Fibroblast of lung (primary cell): Measurements from ENCODE around the gene KSR2. TPM values are rescaled to one million over a fixed set of nuclear protein-coding genes. Genes with fewer than 3 reads are reported as not detected.
A peak's percentile ranks its signal among the peaks of the same experiment; 100 is the strongest.

Experiments
- DNase-seq, 2 donors: peaks; one replicate each; pipeline versions ENCODE4 v3.0.0 to v3.0.0-alpha.2; 2010; ENCODE audit warnings: low read depth in 2 of 2
- H2AFZ ChIP-seq: 2 replicates; pipeline ENCODE4 v1.5.1; 2012; ENCODE audit warnings: low read length, control low read depth, inconsistent platforms
- H3K27ac ChIP-seq: 2 replicates; pipeline ENCODE4 v1.5.1; 2011; ENCODE audit warnings: low read length, control low read depth; ENCODE audit not compliant: insufficient read depth
- H3K27me3 ChIP-seq: 2 replicates; pipeline ENCODE4 v1.5.1; 2011; ENCODE audit warnings: mild to moderate bottlenecking, low read length; ENCODE audit not compliant: control insufficient read depth, insufficient read depth
- H3K36me3 ChIP-seq: 2 replicates; pipeline ENCODE4 v1.5.1; 2011; ENCODE audit warnings: low read length; ENCODE audit not compliant: control insufficient read depth, insufficient read depth
- H3K4me1 ChIP-seq: 2 replicates; pipeline ENCODE4 v1.5.1; 2011; ENCODE audit warnings: low read length; ENCODE audit not compliant: control insufficient read depth, insufficient read depth; ENCODE audit errors: extremely low read depth
- H3K4me2 ChIP-seq: 2 replicates; pipeline ENCODE4 v1.5.1; 2011; ENCODE audit warnings: low read length, control low read depth; ENCODE audit not compliant: insufficient read depth; ENCODE audit errors: extremely low read depth
- H3K4me3 ChIP-seq, 4 experiments: fragments of 200-600 bp in 1 of 4; sonication (generic) in 1 of 4; replicated peaks in 1 of 4; 2 replicates each; pipeline ENCODE4 v1.5.1; 2011 to 2016; ENCODE audit warnings: low read length in 4 of 4, low read depth in 3 of 4, mild to moderate bottlenecking in 3 of 4, control low read depth in 2 of 4, inconsistent platforms in 1 of 4, mixed read lengths in 1 of 4; ENCODE audit not compliant: insufficient read depth in 1 of 4; ENCODE audit errors: control extremely low read depth in 1 of 4
- H3K79me2 ChIP-seq: 2 replicates; pipeline ENCODE4 v1.5.1; 2012; ENCODE audit warnings: mild to moderate bottlenecking, low read length, inconsistent platforms; ENCODE audit not compliant: control insufficient read depth, insufficient read depth
- H3K9ac ChIP-seq: 2 replicates; pipeline ENCODE4 v1.5.1; 2011; ENCODE audit warnings: mild to moderate bottlenecking, low read length, control low read depth; ENCODE audit not compliant: insufficient read depth
- H3K9me3 ChIP-seq: 2 replicates; pipeline ENCODE4 v1.5.1; 2012; ENCODE audit warnings: low read depth, low read length; ENCODE audit not compliant: control insufficient read depth, insufficient read depth
- H4K20me1 ChIP-seq: 2 replicates; pipeline ENCODE4 v1.5.1; 2011; ENCODE audit warnings: low read length; ENCODE audit not compliant: control insufficient read depth, insufficient read depth; ENCODE audit errors: extremely low read depth
- CTCF ChIP-seq, 2 donors: IDR thresholded peaks in 1 of 2; conservative IDR thresholded peaks in 1 of 2; 1 replicate in 1 of 2; 2 replicates in 1 of 2; pipeline ENCODE4 v1.5.1; 2011 to 2012; ENCODE audit warnings: low read length in 2 of 2, control low read depth in 1 of 2, inconsistent platforms in 1 of 2, low read depth in 1 of 2, mild to moderate bottlenecking in 1 of 2
- EZH2 ChIP-seq: IDR thresholded peaks from 2 replicates; pipeline ENCODE4 v1.5.1; 2012; ENCODE audit warnings: low read length, control low read depth, mild to moderate bottlenecking; ENCODE audit errors: missing control alignments
- polyA plus RNA-seq, 2 donors: library from polyadenylated mRNA; depleted of rRNA in 1 of 2; stranded (reverse) in 1 of 2; unstranded in 1 of 2; fragments of >200 nt; gene quantifications; 2 replicates each; pipeline ENCODE4 v1.2.1, GENCODE V29; 2011 to 2012; ENCODE audit warnings: missing spikeins in 1 of 2
- total RNA-seq: library from RNA; depleted of rRNA; stranded (reverse); fragments of >200 nt; gene quantifications from 2 replicates; pipeline ENCODE4 v1.2.1, GENCODE V29; 2014

The KSR2 gene
- total and polyA plus RNA-seq, 2 donors (not counting 1 experiment from before 2014, with no cell fraction given) = not detected

- no peaks in the 10 kb centered on the region for H3K79me2 ChIP-seq
- TF ChIP-seq CTCF (conservative IDR thresholded peaks at IDR 0.05 in 1 of 2, IDR thresholded peaks at IDR 0.05 in 1 of 2; ENCODE audit: low read depth in 1 of 2, low read length in 2 of 2) = no peak
- no peak for TF ChIP-seq EZH2
- no peaks in the 10 kb centered on the region for H4K20me1 ChIP-seq
- no peaks in the 10 kb centered on the region for H3K4me1 ChIP-seq
- no peak overlapping the region for H3K4me3 ChIP-seq
- H3K9me3 ChIP-seq = no peaks in the 10 kb centered on the region
- H3K4me2 ChIP-seq = no peak overlapping the region
- no peak for DNase-seq
- H3K27ac ChIP-seq = no peak overlapping the region
- no peak overlapping the region for H2AFZ ChIP-seq
- no peaks in the 10 kb centered on the region for H3K36me3 ChIP-seq
- H3K9ac ChIP-seq = no peak overlapping the region
- H3K27me3 ChIP-seq = no peaks in the 10 kb centered on the region
These were observed 483.9 kb downstream of the KSR2 start for GRCh38 chr12:117484901-117485300.

- H3K9me3 ChIP-seq = no peaks in the 10 kb centered on the region
- H3K27ac ChIP-seq = no peak overlapping the region
- no peak overlapping the region for H3K9ac ChIP-seq
These were observed 485.3 kb downstream of the KSR2 start for GRCh38 chr12:117483501-117483900.

GRCh38 chr12:117481470-117481869 is 487.3 kb downstream of the KSR2 start:
- no peaks in the 10 kb centered on the region for H3K9me3 ChIP-seq
- no peak overlapping the region for H2AFZ ChIP-seq
- H4K20me1 ChIP-seq = no peaks in the 10 kb centered on the region
- no peaks in the 10 kb centered on the region for H3K4me1 ChIP-seq
- no peaks in the 10 kb centered on the region for H3K79me2 ChIP-seq
- H3K27me3 ChIP-seq = no peaks in the 10 kb centered on the region
- H3K27ac ChIP-seq = no peak overlapping the region
- TF ChIP-seq EZH2 = no peak
- no peak for TF ChIP-seq CTCF (conservative IDR thresholded peaks at IDR 0.05 in 1 of 2, IDR thresholded peaks at IDR 0.05 in 1 of 2; ENCODE audit: low read depth in 1 of 2, low read length in 2 of 2)
- no peak overlapping the region for H3K4me2 ChIP-seq
- no peaks in the 10 kb centered on the region for H3K36me3 ChIP-seq
- no peak overlapping the region for H3K9ac ChIP-seq
- DNase-seq = peak in 1 of 2 donors; percentile 3
- H3K4me3 ChIP-seq = no peak overlapping the region

More at GRCh38 chr12:117483501-117483900, 485.3 kb downstream of the KSR2 start:
- Histone ChIP-seq H3K79me2 (no peaks in the 10 kb centered on the region), H3K36me3 (no peaks in the 10 kb centered on the region), H2AFZ (no peak overlapping the region), H3K27me3 (no peaks in the 10 kb centered on the region), H3K4me2 (no peak overlapping the region), H3K4me3 (no peak overlapping the region), H4K20me1 (no peaks in the 10 kb centered on the region), H3K4me1 (no peaks in the 10 kb centered on the region)
- no peak for DNase-seq
- TF ChIP-seq CTCF (conservative IDR thresholded peaks at IDR 0.05 in 1 of 2, IDR thresholded peaks at IDR 0.05 in 1 of 2; ENCODE audit: low read depth in 1 of 2, low read length in 2 of 2) (no peak), EZH2 (no peak)
